TTC549 (cell line): ENCODE measurements around the gene KLHL3.

Experiments used
- FAIRE-seq: peaks from 2 replicates; lab custom pipeline; 2012; peaks lifted over from hg19 to GRCh38; lab: Jason Lieb, UNC

KLHL3 gene

DNA sequence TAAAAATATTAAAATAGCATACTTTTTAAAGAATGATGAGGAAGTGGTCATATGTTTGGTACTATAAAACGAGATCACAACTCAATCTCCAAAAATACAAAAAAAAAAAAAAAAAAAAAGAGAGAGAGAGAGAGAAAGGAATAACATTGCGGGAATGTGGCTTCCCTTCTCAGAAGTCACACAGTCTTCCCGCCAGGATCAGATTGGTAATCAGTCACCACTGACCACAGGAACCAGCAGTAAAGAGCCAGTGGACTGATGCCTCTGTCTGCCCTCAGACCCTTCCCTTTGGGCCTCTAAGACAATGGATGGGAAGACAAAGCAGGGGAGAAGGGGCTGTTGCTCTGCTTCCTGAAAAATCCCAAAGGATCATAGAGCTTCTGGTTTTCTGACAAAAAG lies 104.9 kb downstream of the KLHL3 start:
- no peak for FAIRE-seq

- no peak for FAIRE-seq
Measured at GRCh38 chr5:137630216-137630971, 105.5 kb downstream of the KLHL3 start.

DNA sequence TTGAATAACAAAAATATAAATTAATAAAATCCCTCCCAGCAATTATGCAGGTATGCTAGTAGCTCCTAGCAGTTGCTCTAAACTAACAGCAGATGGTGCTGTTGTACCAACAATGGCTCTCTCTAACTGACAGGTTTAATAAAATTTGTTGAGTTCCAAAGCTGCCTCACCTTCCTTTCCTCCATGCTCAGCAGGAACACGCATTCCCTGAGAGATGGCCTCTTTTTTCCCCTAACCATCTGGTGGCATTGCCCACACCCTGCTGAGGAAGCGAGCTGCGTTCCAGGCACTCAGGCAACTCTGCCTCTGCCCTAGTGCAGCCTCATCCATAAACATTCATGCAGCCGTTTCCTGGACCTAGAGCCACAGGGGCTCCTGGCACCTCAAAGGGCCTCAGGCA lies 106.2 kb downstream of the KLHL3 start:
- FAIRE-seq, result peak; percentile 34

- FAIRE-seq, result no peak
Measured at GRCh38 chr5:137627706-137628105, 108.2 kb downstream of the KLHL3 start.

GRCh38 chr5:137627293-137627692 lies 108.6 kb downstream of the KLHL3 start:
- FAIRE-seq, result no peak

DNA sequence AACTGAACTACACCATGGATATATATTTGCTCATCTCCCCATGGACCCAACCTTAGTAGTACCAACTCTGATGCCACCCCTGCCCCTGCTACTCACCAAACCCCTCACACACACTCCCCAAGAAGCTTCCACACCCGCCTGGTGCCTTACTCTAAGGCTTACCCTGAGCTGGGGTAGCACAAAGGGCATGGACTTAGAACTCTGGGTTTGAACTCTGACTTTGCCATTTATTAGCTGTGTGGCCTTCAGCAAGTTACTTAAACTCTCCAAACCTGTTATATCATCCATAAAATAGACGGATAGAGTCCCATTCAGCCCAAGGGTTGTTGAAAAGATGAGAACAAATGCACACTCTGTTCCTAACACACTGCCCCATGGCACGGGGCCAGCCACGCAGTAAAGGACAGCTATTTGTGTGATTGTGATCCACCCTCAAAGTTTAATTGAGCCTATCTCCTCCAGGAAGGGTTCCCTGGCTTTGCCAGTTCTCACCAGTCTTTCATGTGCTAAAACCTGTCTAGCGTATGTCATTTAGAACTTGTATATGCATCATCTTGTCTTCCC lies 111.0 kb downstream of the KLHL3 start:
- FAIRE-seq, result no peak

- FAIRE-seq, result no peak
Measured at GRCh38 chr5:137622850-137623249, 113.0 kb downstream of the KLHL3 start.

GRCh38 chr5:137621861-137622823 lies 113.7 kb downstream of the KLHL3 start:
- FAIRE-seq, result no peak

- no peak for FAIRE-seq
Measured at GRCh38 chr5:137621306-137621705, 114.6 kb downstream of the KLHL3 start.

DNA sequence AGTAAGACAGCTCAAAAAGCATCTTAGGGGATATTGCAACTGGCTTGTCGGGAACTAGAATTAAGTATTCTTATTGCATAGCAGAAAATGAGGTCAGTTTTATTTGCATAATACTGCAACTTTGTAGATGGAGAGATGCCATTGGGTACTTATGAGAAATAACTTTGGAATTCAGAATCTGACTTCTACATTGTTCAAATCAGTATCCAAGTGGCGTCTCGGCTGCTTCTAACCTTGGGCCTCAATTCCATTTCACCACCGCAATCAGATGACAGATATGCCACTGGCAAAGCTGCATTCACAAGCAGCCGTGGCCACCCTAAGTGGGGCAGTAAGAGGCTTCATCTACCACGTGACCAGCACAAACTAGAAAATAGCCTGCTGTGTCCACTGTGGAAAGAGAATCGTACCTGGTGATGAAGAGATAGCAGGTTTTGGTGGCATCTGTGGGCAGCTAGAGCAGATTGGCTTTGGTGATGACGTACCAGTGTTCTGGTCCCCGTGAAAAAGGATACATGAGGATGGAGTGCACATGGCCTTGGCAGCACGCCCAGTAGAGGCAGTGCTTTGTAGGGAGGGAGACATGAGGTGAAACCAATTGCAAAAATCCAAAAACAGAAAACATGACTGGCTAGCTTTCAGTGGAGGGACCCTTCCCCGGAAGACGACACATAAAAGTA lies 116.6 kb downstream of the KLHL3 start:
- FAIRE-seq, result no peak

DNA sequence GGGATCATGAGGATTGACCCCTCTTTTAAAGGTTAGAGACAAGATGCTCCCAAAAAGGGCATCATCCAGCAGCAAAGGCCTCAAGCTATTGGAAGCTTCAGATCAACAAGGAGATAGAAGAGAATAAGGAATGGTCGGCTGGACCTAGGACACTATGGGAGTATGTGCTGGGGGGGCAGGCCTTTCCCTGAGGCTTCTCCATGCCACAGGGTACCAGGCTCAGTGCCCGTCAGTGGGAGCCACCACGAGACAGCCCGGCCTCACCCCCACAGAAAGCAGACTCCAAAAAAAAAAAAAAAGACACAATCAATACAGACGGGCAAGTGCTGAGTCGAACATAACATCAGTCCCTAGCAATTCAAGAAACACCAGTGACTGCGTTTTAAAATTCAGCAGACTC lies 117.4 kb downstream of the KLHL3 start:
- FAIRE-seq, result no peak

- no peak for FAIRE-seq
Measured at GRCh38 chr5:137617528-137618205, 118.2 kb downstream of the KLHL3 start.

GRCh38 chr5:137616046-137616445 lies 119.8 kb downstream of the KLHL3 start:
- no peak for FAIRE-seq

DNA sequence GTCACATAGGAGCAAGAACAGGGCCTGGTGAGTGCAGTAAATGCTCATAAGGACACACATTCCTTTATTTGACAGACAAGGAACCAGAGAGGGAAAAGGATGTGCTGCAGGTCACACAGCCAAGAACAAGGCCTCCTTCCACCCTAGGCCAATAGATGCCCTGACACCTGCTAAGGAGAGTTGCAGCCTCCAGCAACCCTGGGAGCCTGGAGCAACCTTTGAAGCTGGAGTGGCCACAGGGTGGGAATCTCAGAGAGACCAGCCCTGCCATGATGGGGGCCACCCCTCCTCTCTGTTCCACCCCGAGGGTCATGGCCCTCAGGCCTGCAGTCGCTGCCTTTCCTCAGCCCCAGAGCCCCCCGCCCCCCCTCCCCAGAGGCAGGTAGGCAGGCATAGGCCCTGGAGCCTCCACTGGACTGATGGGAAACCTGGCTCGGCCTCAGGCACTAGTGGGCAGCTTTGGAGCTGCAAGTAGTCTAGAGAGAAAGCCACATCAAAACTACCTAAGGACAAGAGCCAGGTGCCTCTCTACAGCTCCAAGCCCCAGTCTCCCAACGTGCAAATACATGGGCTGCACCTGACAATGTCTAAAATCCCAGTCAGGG lies 120.6 kb downstream of the KLHL3 start:
- no peak for FAIRE-seq

- FAIRE-seq, result no peak
Measured at GRCh38 chr5:137613554-137614265, 122.2 kb downstream of the KLHL3 start.

DNA sequence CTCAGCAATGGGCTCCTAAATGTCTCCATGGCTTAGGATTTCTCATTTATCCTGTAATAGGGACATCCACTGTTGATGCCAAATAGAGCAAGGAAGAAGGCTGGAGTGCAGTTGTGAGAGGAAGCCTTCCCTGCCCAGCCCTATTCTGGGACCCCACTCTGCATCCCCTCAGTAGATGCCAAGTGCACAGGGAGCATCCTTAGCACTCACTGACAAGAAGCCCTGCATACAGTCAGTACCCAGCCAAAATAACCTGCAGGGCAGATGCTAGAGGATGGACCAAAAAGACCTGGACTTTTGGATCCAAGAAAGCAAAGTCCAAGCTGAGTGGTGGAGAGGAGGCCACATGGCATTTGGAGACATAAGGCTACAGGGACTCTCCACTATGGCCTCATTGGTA lies 123.3 kb downstream of the KLHL3 start:
- FAIRE-seq, result no peak

DNA sequence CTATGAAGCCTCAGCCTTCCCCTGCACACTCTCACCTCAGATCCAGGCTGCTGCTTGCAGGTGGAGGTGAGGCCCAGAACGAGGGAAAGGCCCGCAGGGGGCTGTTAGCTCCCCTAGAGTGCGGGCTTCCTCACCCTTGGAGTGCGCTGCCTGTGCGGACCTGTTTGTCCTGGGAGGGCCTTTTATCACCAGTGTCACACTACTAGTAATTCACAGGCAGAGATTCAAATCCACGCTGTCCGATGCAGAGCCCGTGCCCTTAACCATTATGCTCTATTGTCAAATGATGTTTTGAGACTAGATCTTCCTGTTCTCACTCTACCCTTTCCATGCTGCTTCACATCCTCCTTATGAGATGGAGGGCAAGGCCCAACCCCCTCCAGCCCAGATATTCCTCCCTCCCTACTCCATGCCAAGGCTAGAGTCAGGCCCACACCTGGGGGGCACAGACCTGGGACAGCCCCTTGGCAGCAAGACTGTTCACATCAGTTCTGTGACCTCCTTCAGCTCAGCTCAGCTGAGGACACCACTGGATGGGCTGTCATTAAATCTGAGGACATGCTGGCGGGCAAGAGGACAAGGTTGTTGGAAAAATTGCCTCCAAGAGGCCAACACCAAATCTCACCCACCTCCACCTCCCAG lies 124.0 kb downstream of the KLHL3 start:
- no peak for FAIRE-seq

- FAIRE-seq, result no peak
Measured at GRCh38 chr5:137611011-137611580, 124.8 kb downstream of the KLHL3 start.

DNA sequence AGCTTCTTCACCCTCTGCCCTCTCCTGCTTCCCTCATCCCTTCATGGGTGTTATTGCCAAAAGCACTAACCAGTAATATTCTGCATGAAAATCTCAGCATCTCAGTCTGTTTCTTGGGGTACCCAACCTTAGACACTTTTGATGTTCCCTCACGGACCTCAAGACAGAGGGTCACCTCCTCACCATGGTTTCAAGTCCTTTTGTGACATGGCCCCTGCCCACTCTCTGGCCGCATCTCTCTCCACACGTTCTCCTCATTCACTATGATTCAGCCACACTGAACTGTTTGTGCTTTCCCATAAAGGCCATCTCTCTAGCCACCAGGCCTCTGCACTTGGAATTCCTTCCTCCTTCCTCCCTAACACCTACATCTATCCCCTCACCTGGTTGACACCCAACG lies 125.3 kb downstream of the KLHL3 start:
- FAIRE-seq, result no peak

- no peak for FAIRE-seq
Measured at GRCh38 chr5:137609127-137609526, 126.8 kb downstream of the KLHL3 start.
